ENCODE results near the gene TMEM62. TPM values are rescaled to one million over a fixed set of nuclear protein-coding genes. Genes with fewer than 3 reads are reported as not detected.

Gene TMEM62
- total RNA-seq, 4 donors from 2014 or later, result 43.3 to 87.5 (median 57.0) TPM

DNA sequence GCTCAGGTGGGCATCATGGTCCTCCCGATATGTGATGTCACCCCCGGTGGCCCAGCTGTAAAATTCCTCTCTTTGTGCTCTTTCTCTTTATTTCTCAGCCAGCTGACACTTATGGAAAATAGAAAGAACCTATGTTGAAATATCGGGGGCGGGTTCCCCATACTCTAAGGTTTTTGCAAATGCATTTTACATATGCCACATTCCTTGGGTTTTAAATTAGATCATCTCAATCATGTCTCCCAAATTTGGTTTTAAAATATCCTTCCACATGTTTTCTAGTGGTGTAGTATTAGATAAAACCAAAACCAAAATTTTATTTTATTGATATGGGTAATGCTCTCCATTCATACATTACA, 4.4 kb upstream of the TMEM62 start:
- TF ChIP-seq, protein P1, sequence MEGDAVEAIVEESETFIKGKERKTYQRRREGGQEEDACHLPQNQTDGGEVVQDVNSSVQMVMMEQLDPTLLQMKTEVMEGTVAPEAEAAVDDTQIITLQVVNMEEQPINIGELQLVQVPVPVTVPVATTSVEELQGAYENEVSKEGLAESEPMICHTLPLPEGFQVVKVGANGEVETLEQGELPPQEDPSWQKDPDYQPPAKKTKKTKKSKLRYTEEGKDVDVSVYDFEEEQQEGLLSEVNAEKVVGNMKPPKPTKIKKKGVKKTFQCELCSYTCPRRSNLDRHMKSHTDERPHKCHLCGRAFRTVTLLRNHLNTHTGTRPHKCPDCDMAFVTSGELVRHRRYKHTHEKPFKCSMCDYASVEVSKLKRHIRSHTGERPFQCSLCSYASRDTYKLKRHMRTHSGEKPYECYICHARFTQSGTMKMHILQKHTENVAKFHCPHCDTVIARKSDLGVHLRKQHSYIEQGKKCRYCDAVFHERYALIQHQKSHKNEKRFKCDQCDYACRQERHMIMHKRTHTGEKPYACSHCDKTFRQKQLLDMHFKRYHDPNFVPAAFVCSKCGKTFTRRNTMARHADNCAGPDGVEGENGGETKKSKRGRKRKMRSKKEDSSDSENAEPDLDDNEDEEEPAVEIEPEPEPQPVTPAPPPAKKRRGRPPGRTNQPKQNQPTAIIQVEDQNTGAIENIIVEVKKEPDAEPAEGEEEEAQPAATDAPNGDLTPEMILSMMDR (IDR thresholded peaks at IDR 0.05), result no peak
- TF ChIP-seq POLR2A (IDR thresholded peaks at IDR 0.05), result no peak
- no peaks in the 10 kb centered on the region for H3K9me3 ChIP-seq
- H3K36me3 ChIP-seq, result no peaks in the 10 kb centered on the region
- H3K4me1 ChIP-seq, result peaks cover 0 to 9% (median 2%) of the 10 kb centered on the region in 4 donors
- H3K4me3 ChIP-seq, result no peak overlapping the region
- H3K27me3 ChIP-seq, result no peaks in the 10 kb centered on the region
- DNase-seq, result no peak
- H3K27ac ChIP-seq, result no peak overlapping the region

DNA sequence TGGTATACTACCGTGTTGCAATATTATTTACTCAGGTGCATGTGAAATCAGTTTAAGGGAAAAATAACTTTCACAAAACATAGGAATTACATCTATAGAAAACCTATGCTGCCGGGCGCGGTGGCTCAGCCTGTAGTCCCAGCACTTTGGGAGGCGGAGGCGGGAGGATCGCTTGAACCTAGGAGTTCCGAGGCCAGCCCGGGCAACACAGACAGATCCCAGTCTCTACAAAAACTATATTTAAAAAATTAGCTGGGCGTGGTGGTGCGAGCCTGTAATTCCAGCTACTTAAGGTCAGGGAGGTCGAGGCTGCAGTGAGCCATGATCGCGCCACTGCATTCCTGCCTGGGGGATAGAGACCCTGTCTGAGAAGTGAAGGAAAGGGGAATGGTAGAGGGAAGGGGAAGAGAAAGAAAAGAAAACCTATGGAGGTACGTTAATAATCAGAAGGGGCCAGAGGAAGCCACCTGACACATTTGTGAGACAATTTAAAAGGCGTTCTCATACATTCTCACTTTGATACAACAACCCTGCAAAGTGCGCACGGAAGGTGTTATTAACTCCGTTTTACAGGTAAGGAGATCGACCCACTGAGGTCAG, 456 bp upstream of the TMEM62 start:
- DNase-seq, result peak in 2 of 3 donors; percentile 54 to 63
- Histone ChIP-seq H3K27ac (peak overlapping the region; percentile 83 to 96 (median 86)), H3K9me3 (no peaks in the 10 kb centered on the region), H3K4me1 (peaks cover 0 to 14% (median 3%) of the 10 kb centered on the region in 4 donors), H3K36me3 (peaks cover 0 to 17% (median 0%) of the 10 kb centered on the region in 3 donors), H3K4me3 (peak overlapping the region; percentile 70 to 99 (median 90)), H3K27me3 (no peaks in the 10 kb centered on the region)
- TF ChIP-seq, protein P1 (IDR thresholded peaks at IDR 0.05), result no peak
- no peak for TF ChIP-seq POLR2A (IDR thresholded peaks at IDR 0.05)

DNA sequence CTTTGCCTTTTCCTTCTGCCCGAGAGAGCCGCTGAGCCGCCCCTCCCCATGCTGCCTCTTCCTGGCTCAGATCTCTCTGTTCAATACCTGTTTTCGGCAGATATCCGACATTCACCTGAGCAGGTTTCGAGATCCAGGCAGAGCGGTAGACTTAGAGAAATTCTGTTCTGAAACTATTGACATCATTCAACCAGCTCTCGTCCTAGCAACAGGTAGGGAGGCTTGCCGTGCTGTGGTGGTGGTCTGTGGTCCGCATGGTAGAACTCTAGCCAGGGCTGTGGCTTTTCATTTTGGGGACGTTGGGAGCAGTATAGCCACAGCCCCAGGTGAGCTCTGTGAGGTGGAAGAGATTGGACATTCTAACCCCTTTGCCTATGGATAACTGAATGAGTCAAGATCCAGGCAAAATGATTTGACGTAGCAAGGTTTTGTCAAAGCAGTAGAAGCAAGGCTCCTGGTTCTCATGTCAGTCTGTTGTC, 810 bp downstream of the TMEM62 start:
- Histone ChIP-seq H3K27ac (peak overlapping the region; percentile 83 to 96 (median 86)), H3K9me3 (no peaks in the 10 kb centered on the region), H3K27me3 (no peaks in the 10 kb centered on the region), H3K36me3 (peaks cover 0 to 30% (median 0%) of the 10 kb centered on the region in 3 donors), H3K4me3 (peak overlapping the region; percentile 70 to 99 (median 90)), H3K4me1 (peaks cover 0 to 14% (median 3%) of the 10 kb centered on the region in 4 donors)
- no peak for DNase-seq
- no peak for TF ChIP-seq POLR2A (IDR thresholded peaks at IDR 0.05)
- TF ChIP-seq, protein P1 (IDR thresholded peaks at IDR 0.05), result no peak

DNA sequence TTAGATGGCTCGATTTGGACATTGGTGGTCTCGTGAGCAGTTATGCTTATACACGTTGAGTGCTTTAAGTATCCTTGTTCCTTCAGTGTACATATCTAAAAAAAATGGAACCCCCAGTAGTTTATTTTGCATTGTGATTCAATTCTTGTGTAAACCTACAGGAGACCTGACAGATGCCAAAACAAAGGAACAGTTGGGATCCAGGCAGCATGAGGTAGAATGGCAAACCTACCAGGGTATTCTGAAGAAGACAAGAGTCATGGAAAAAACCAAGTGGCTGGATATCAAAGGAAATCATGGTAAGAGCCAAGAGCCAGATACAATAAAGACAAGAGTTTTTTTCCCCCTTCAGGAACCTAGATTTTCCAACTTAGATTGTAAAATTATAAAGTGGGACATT, 2.0 kb downstream of the TMEM62 start:
- H3K27ac ChIP-seq, result no peak overlapping the region
- H3K27me3 ChIP-seq, result no peaks in the 10 kb centered on the region
- no peaks in the 10 kb centered on the region for H3K9me3 ChIP-seq
- DNase-seq, result no peak
- peaks cover 0 to 14% (median 3%) of the 10 kb centered on the region in 4 donors for H3K4me1 ChIP-seq
- peaks cover 0 to 42% (median 0%) of the 10 kb centered on the region in 3 donors for H3K36me3 ChIP-seq
- TF ChIP-seq, protein P1 (IDR thresholded peaks at IDR 0.05), result no peak
- TF ChIP-seq POLR2A (IDR thresholded peaks at IDR 0.05), result no peak
- no peak overlapping the region for H3K4me3 ChIP-seq

DNA sequence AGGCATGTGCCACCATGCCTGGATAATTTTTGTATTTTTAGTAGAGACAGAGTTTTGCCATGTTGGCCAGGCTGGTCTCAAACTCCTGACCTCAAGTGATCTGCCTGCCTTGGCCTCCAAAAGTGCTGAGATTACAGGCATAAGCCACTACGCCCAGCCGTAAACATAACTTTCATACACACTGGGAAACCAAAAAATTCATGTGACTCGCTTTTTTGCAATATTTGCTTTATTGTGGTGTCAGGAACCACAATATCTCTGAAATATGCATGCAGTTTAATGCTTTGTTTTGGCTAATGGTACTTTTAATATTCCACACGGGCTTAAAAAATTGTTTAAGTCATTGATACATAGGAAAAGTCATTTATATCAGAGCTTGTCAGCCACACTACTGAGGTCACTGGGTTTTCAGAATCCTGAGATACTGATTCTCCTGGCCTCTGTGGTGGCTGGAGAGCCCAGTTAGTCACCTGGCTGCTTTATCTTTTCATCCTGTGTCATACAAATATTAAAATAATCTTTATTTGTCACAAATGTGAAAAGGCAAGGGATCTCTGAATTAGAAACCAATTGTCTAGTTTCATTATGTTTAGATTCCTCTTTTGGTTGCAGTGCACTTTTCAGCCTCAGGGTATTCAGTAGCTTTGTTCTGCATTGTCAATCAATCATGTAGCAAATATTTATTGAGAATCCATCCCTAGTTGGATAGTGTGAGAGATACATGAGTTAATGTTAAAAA, 10.0 kb downstream of the TMEM62 start:
- Histone ChIP-seq H3K4me3 (no peak overlapping the region), H3K9me3 (no peaks in the 10 kb centered on the region), H3K4me1 (no peaks in the 10 kb centered on the region), H3K27me3 (no peaks in the 10 kb centered on the region), H3K27ac (no peak overlapping the region), H3K36me3 (peaks cover 0 to 49% (median 0%) of the 10 kb centered on the region in 3 donors)
- TF ChIP-seq, protein P1 (IDR thresholded peaks at IDR 0.05), result no peak
- TF ChIP-seq POLR2A (IDR thresholded peaks at IDR 0.05), result no peak
- no peak for DNase-seq
